H1 (cell line): Measurements from ENCODE around the gene MX1. TPM values are rescaled to one million over a fixed set of nuclear protein-coding genes. Genes with fewer than 3 reads are reported as not detected.

ENCODE experiments used
- BACH1 ChIP-seq: IDR thresholded peaks from 2 replicates; pipeline ENCODE4 v1.6.1; 2012; ENCODE audit warnings: low read length, improper control_type of control experiment
- CBX5 ChIP-seq: fragments of 300-800, 300-1000 bp; sonication (generic); IDR thresholded peaks from 2 replicates; pipeline ENCODE4 v1.7.1; 2016; ENCODE audit warnings: antibody characterized with exemption, low read length, low read depth
- CEBPB ChIP-seq: IDR thresholded peaks from 2 replicates; pipeline ENCODE4 v1.6.1; 2012; ENCODE audit warnings: low read depth, low read length
- CTBP2 ChIP-seq: IDR thresholded peaks from 2 replicates; pipeline ENCODE4 v1.7.0; 2011; ENCODE audit warnings: borderline replicate concordance, mild to moderate bottlenecking, moderate library complexity, mixed read lengths, low read length; ENCODE audit not compliant: insufficient read depth, insufficient read length
- EGR1 ChIP-seq: IDR thresholded peaks from 2 replicates; pipeline ENCODE4 v1.6.1; 2011; ENCODE audit warnings: low read depth, low read length, borderline replicate concordance
- GABPA ChIP-seq: IDR thresholded peaks from 2 replicates; pipeline ENCODE4 v1.6.1; 2011; ENCODE audit warnings: mild to moderate bottlenecking, low read length, moderate library complexity, borderline replicate concordance; ENCODE audit not compliant: insufficient read depth
- HDAC6 ChIP-seq: IDR thresholded peaks from one replicate; pipeline ENCODE4 v1.7.1; 2012; ENCODE audit warnings: low read depth, mild to moderate bottlenecking, inconsistent platforms, low read length, moderate library complexity
- JUND ChIP-seq: IDR thresholded peaks from 2 replicates; pipeline ENCODE4 v1.6.1; 2011; ENCODE audit warnings: mild to moderate bottlenecking, improper control_type of control experiment, low read length
- PHF8 ChIP-seq: fragments of 200-600 bp; sonication (generic); conservative IDR thresholded peaks from 2 replicates; pipeline ENCODE4 v1.7.1; 2012; ENCODE audit warnings: low read depth, mild to moderate bottlenecking, inconsistent platforms, low read length, moderate library complexity
- RAD21 ChIP-seq, 2 experiments: IDR thresholded peaks in 1 of 2; conservative IDR thresholded peaks in 1 of 2; 2 replicates each; pipeline ENCODE4 v1.6.1; 2011; ENCODE audit warnings: low read depth in 2 of 2, low read length in 2 of 2, improper control_type of control experiment in 1 of 2, inconsistent platforms in 1 of 2, mild to moderate bottlenecking in 1 of 2, moderate library complexity in 1 of 2
- SIN3A ChIP-seq, 2 experiments: IDR thresholded peaks in 1 of 2; conservative IDR thresholded peaks in 1 of 2; 2 replicates each; pipeline ENCODE4 v1.6.1; 2011 to 2012; ENCODE audit warnings: low read length in 2 of 2, improper control_type of control experiment in 1 of 2, low read depth in 1 of 2, mild to moderate bottlenecking in 1 of 2
- SIRT6 ChIP-seq: IDR thresholded peaks from one replicate; pipeline ENCODE4 v1.7.1; 2012; ENCODE audit warnings: low read length, inconsistent platforms
- SP4 ChIP-seq: IDR thresholded peaks from 2 replicates; pipeline ENCODE4 v1.6.1; 2012; ENCODE audit warnings: low read length, inconsistent platforms
- SUZ12 ChIP-seq: fragments of 200-600 bp; sonication (generic); IDR thresholded peaks from 2 replicates; pipeline ENCODE4 v1.6.1; 2012; ENCODE audit warnings: mild to moderate bottlenecking, inconsistent platforms, low read length, moderate library complexity, mixed read lengths
- TBP ChIP-seq: IDR thresholded peaks from 2 replicates; pipeline ENCODE4 v1.6.1; 2011; ENCODE audit warnings: low read depth, low read length, improper control_type of control experiment
- YY1 ChIP-seq: IDR thresholded peaks from 2 replicates; pipeline ENCODE4 v1.6.1; 2011; ENCODE audit warnings: low read depth, mild to moderate bottlenecking, low read length
- ZNF274 ChIP-seq: IDR thresholded peaks from 2 replicates; pipeline ENCODE4 v1.7.0; 2012; ENCODE audit warnings: low read length, borderline replicate concordance; ENCODE audit errors: extremely low read depth
- polyA plus RNA-seq, 7 experiments: library from polyadenylated mRNA; depleted of rRNA in 3 of 7; stranded (reverse) in 5 of 7; unstranded in 2 of 7; fragments of >200 nt in 5 of 7; fragments of 200-250 nt in 2 of 7; gene quantifications; 1 replicate in 5 of 7; 2 replicates in 1 of 7; 4 replicates in 1 of 7; pipeline versions ENCODE4 v1.2.1 to v1.2.3, GENCODE V29; 2011 to 2013; ENCODE audit warnings: missing spikeins in 2 of 7, mixed read lengths in 2 of 7
- total RNA-seq: library from RNA; stranded (reverse); fragmentation: NEBNext Ultra II Directional; extraction: Animal tissue kit (Norgen Biotek cat#: 25700); gene quantifications from 2 replicates; pipeline ENCODE4 v1.2.1, GENCODE V29; 2021
- TF ChIP-seq, protein P1 (sequence below): IDR thresholded peaks from 2 replicates; pipeline ENCODE4 v1.6.1; 2012; ENCODE audit warnings: low read length, inconsistent platforms
- TF ChIP-seq, protein P2 (sequence below): IDR thresholded peaks from 2 replicates; pipeline ENCODE4 v1.6.1; 2012; ENCODE audit warnings: inconsistent platforms
- TF ChIP-seq, protein P3 (sequence below): IDR thresholded peaks from 2 replicates; pipeline ENCODE4 v1.6.1; 2012; ENCODE audit warnings: inconsistent platforms

Gene MX1
- total and polyA plus RNA-seq, 2 of the 8 experiments (the other 6 are each of a cell fraction or from before 2014, with no cell fraction given), result 3.8 to 5.7 TPM

DNA sequence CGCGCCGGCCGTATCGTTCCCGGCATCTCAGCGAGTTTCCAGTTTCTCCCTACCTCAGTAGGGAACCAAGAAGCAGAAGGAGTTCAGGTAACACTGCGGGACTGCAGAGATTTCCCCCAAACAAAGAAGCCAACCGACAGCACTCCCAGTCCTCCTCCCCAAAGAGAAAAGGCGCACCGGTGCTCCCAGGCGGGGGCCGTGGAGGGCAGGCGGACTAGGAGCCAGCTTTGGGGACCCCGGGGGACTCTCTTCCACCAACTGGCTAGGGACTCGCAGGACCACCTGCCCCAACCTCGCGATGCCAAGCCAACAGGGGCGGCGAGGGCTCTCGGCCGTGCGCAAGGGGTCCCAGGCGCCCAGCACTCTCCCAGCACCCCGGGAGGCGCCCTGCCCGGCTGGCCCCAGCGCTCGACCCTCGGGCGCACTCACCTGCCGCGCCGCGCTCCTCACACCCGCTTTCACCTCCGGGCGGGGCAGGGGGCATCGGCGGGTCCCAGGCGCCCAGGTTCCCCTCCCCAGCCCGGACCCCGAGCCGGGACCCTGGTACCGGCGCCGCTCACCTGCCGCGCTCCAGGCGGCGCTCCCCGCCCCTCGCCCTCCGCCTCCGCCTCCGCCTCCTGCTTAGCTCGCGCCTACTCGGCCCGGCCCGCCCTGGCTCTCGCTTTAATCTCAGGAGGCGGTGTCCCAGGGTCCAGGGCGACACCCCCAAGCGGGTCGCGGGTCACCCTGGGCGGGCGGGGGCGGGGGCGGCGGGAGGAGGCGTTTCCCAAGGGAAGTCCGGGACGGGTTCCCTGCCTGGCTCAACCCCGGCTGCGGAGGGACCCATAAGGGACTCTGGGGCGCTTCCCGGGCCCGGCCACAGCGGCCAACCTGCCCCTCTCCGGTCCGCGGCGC is 81.7 kb downstream of the MX1 start, which contains the start of gene TMPRSS2 (continued):
- TF ChIP-seq, protein P1, sequence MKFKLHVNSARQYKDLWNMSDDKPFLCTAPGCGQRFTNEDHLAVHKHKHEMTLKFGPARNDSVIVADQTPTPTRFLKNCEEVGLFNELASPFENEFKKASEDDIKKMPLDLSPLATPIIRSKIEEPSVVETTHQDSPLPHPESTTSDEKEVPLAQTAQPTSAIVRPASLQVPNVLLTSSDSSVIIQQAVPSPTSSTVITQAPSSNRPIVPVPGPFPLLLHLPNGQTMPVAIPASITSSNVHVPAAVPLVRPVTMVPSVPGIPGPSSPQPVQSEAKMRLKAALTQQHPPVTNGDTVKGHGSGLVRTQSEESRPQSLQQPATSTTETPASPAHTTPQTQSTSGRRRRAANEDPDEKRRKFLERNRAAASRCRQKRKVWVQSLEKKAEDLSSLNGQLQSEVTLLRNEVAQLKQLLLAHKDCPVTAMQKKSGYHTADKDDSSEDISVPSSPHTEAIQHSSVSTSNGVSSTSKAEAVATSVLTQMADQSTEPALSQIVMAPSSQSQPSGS, result no peak
- TF ChIP-seq HDAC6, result no peak
- TF ChIP-seq EGR1, result no peak
- no peak for TF ChIP-seq BACH1
- peak in 1 of 2 experiments; percentile 15; a peak in 1 of 4 replicates for TF ChIP-seq SIN3A (conservative IDR thresholded peaks at IDR 0.05 in 1 of 2, IDR thresholded peaks at IDR 0.05 in 1 of 2; ENCODE audit: low read depth in 1 of 2, low read length in 2 of 2)
- no peak for TF ChIP-seq SP4
- TF ChIP-seq RAD21 (IDR thresholded peaks at IDR 0.05 in 1 of 2, conservative IDR thresholded peaks at IDR 0.05 in 1 of 2; ENCODE audit: low read depth in 2 of 2, low read length in 2 of 2), result no peak
- TF ChIP-seq CEBPB, result no peak
- 0 out of 2 replicates have a peak, but pooled peaks have one; percentile 5 for TF ChIP-seq SUZ12
- TF ChIP-seq CBX5, result no peak
- TF ChIP-seq YY1, result no peak
- TF ChIP-seq JUND, result no peak
- TF ChIP-seq, protein P2, sequence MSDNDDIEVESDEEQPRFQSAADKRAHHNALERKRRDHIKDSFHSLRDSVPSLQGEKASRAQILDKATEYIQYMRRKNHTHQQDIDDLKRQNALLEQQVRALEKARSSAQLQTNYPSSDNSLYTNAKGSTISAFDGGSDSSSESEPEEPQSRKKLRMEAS, result peak; percentile 45; the same call in 1 of the 2 replicates
- no peak for TF ChIP-seq GABPA
- TF ChIP-seq TBP, result no peak
- TF ChIP-seq SIRT6, result no peak
- TF ChIP-seq, protein P3, sequence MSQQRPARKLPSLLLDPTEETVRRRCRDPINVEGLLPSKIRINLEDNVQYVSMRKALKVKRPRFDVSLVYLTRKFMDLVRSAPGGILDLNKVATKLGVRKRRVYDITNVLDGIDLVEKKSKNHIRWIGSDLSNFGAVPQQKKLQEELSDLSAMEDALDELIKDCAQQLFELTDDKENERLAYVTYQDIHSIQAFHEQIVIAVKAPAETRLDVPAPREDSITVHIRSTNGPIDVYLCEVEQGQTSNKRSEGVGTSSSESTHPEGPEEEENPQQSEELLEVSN, result peak; percentile 53; the same call in 1 of the 2 replicates
- no peak for TF ChIP-seq ZNF274
- no peak for TF ChIP-seq PHF8
- TF ChIP-seq CTBP2, result peak; percentile 99
